DOHH2 (cell line): ENCODE data around the gene PTK7.
A peak's percentile ranks its signal among the peaks of the same experiment; 100 is the strongest.

ENCODE experiments used
- H3F3A ChIP-seq: fragments of 200-600 bp; sonication (generic), shearing (Covaris generic); 2 replicates; pipeline ENCODE4 v1.6.0; 2016; ENCODE audit warnings: antibody characterized with exemption, mild to moderate bottlenecking; ENCODE audit not compliant: control insufficient read depth, insufficient read depth
- H3K27ac ChIP-seq: fragments of 200-600 bp; sonication (generic); 2 replicates; pipeline ENCODE4 v1.5.1; 2014; ENCODE audit warnings: low read depth, mild to moderate bottlenecking, low read length, moderate library complexity
- H3K27me3 ChIP-seq: fragments of 200-600 bp; sonication (generic); 2 replicates; pipeline ENCODE4 v1.6.1; 2014; ENCODE audit warnings: mild to moderate bottlenecking, low read length, mixed read lengths; ENCODE audit not compliant: control insufficient read depth
- H3K36me3 ChIP-seq: fragments of 200-600 bp; sonication (generic); 2 replicates; pipeline ENCODE4 v1.6.1; 2014; ENCODE audit warnings: mild to moderate bottlenecking, low read length, moderate library complexity, mixed read lengths; ENCODE audit not compliant: control insufficient read depth
- H3K4me1 ChIP-seq: fragments of 200-600 bp; sonication (generic); 2 replicates; pipeline ENCODE4 v1.6.1; 2014; ENCODE audit warnings: mild to moderate bottlenecking, low read length, mixed read lengths; ENCODE audit not compliant: control insufficient read depth
- H3K4me2 ChIP-seq: fragments of 200-600 bp; sonication (generic); 2 replicates; pipeline ENCODE4 v1.6.0; 2014; ENCODE audit warnings: mild to moderate bottlenecking, low read length, moderate library complexity
- H3K4me3 ChIP-seq: fragments of 200-600 bp; sonication (generic); 2 replicates; pipeline ENCODE4 v1.5.1; 2014; ENCODE audit warnings: mild to moderate bottlenecking, low read length, mixed read lengths
- H3K79me2 ChIP-seq: fragments of 200-600 bp; sonication (generic); 2 replicates; pipeline ENCODE4 v1.6.1; 2014; ENCODE audit warnings: mild to moderate bottlenecking, low read length, mixed read lengths; ENCODE audit not compliant: control insufficient read depth
- H3K9me2 ChIP-seq: fragments of 200-600 bp; sonication (generic); replicated peaks from 2 replicates; pipeline ENCODE4 v1.6.1; 2014; ENCODE audit warnings: mild to moderate bottlenecking, low read length, mixed read lengths; ENCODE audit not compliant: control insufficient read depth
- H3K9me3 ChIP-seq: fragments of 200-600 bp; sonication (generic); 2 replicates; pipeline ENCODE4 v1.6.1; 2014; ENCODE audit warnings: antibody characterized with exemption, low read length, mixed read lengths; ENCODE audit not compliant: control insufficient read depth, insufficient read depth
- H4K20me1 ChIP-seq: fragments of 200-600 bp; sonication (generic); 2 replicates; pipeline ENCODE4 v1.6.0; 2014; ENCODE audit warnings: low read depth, mild to moderate bottlenecking, antibody characterized with exemption, low read length, moderate library complexity; ENCODE audit not compliant: control insufficient read depth, insufficient read depth
- CTCF ChIP-seq: fragments of 200-600 bp; sonication (generic); IDR thresholded peaks from one replicate; pipeline ENCODE4 v1.5.1; 2014; ENCODE audit warnings: antibody characterized with exemption, mild to moderate bottlenecking, low read depth, low read length; ENCODE audit not compliant: poor library complexity, severe bottlenecking
- EZH2phosphoT487 ChIP-seq: fragments of 200-600 bp; sonication (generic); IDR thresholded peaks from 2 replicates; pipeline ENCODE4 v1.6.1; 2017; ENCODE audit warnings: borderline replicate concordance, mild to moderate bottlenecking, antibody characterized with exemption, low read length, moderate library complexity, mixed read lengths

Gene PTK7

GRCh38 chr6:43096451-43097097 is 20.5 kb downstream of the PTK7 start:
- peak overlapping the region; percentile 52 for H3K4me2 ChIP-seq
- peaks cover 18% of the 10 kb centered on the region for H3K4me1 ChIP-seq
- no peaks in the 10 kb centered on the region for H3F3A ChIP-seq
- peak overlapping the region; percentile 37 for H3K4me3 ChIP-seq
- H3K9me3 ChIP-seq = no peaks in the 10 kb centered on the region
- H3K27me3 ChIP-seq = no peaks in the 10 kb centered on the region
- no peak overlapping the region for H3K27ac ChIP-seq
- TF ChIP-seq EZH2phosphoT487 (no peak), CTCF (no peak)
- H3K36me3 ChIP-seq = no peaks in the 10 kb centered on the region
- H3K9me2 ChIP-seq = no peaks in the 10 kb centered on the region
- no peaks in the 10 kb centered on the region for H4K20me1 ChIP-seq
- H3K79me2 ChIP-seq = no peaks in the 10 kb centered on the region

GRCh38 chr6:43097098-43097489 is 21.0 kb downstream of the PTK7 start:
- Histone ChIP-seq H3K9me3 (no peaks in the 10 kb centered on the region), H3K36me3 (no peaks in the 10 kb centered on the region), H3K79me2 (no peaks in the 10 kb centered on the region), H3K4me2 (peak overlapping the region; percentile 52), H3K27me3 (no peaks in the 10 kb centered on the region), H3K4me1 (peaks cover 18% of the 10 kb centered on the region), H4K20me1 (no peaks in the 10 kb centered on the region), H3K4me3 (peak overlapping the region; percentile 37), H3K27ac (no peak overlapping the region), H3K9me2 (no peaks in the 10 kb centered on the region), H3F3A (no peaks in the 10 kb centered on the region)
- TF ChIP-seq EZH2phosphoT487 (no peak), CTCF (no peak)

- no peak overlapping the region for H3K27ac ChIP-seq
- no peaks in the 10 kb centered on the region for H3K27me3 ChIP-seq
- no peaks in the 10 kb centered on the region for H3F3A ChIP-seq
- TF ChIP-seq CTCF (no peak), EZH2phosphoT487 (no peak)
- H3K4me2 ChIP-seq = no peak overlapping the region
- H3K79me2 ChIP-seq = no peaks in the 10 kb centered on the region
- H3K36me3 ChIP-seq = no peaks in the 10 kb centered on the region
- H3K9me3 ChIP-seq = no peaks in the 10 kb centered on the region
- no peak overlapping the region for H3K4me3 ChIP-seq
- H3K4me1 ChIP-seq = peaks cover 18% of the 10 kb centered on the region
- H4K20me1 ChIP-seq = no peaks in the 10 kb centered on the region
- H3K9me2 ChIP-seq = no peaks in the 10 kb centered on the region
These were observed 21.4 kb downstream of the PTK7 start for GRCh38 chr6:43097502-43097901.
